WTC11 (cell line): Measurements from ENCODE around the gene IKBKE. TPM values are rescaled to one million over a fixed set of nuclear protein-coding genes. Genes with fewer than 3 reads are reported as not detected.

ENCODE experiments used
- ATAC-seq: fragments of 200-7000 bp; cut with Tn5 transposase; 2 replicates; pipeline ENCODE4 v1.10.0; 2021; ENCODE audit warnings: mild to moderate bottlenecking, moderate library complexity
- CTCF ChIA-PET: fragments of 300-600 bp; sonication (Branson Sonifier 250); formaldehyde crosslinking; loops from one replicate; lab custom pipeline; 2021; ENCODE audit warnings: antibody characterized with exemption; lab: Charles Lee
- POLR2A ChIA-PET: fragments of 350-600 bp; sonication (Branson Sonifier 250); formaldehyde crosslinking; loops from one replicate; lab custom pipeline; 2021; ENCODE audit warnings: antibody characterized with exemption; lab: Charles Lee
- DNase-seq: peaks from one replicate; pipeline ENCODE4 v3.0.0; 2021; ENCODE audit warnings: low spot score
- H3K27ac Mint-ChIP-seq: 2 replicates; pipeline ENCODE4 v1.8.0; 2021; ENCODE audit warnings: mixed read lengths
- H3K27me3 Mint-ChIP-seq: 2 replicates; pipeline ENCODE4 v1.8.0; 2021; ENCODE audit warnings: low read depth, mild to moderate bottlenecking, moderate library complexity, mixed read lengths
- H3K36me3 Mint-ChIP-seq: 2 replicates; pipeline ENCODE4 v1.8.0; 2021; ENCODE audit warnings: mixed read lengths
- H3K4me1 Mint-ChIP-seq: 2 replicates; pipeline ENCODE4 v1.8.0; 2022; ENCODE audit warnings: mixed read lengths
- H3K4me3 Mint-ChIP-seq: 2 replicates; pipeline ENCODE4 v1.8.0; 2021; ENCODE audit warnings: mild to moderate bottlenecking, moderate library complexity, mixed read lengths
- H3K9me3 Mint-ChIP-seq: 2 replicates; pipeline ENCODE4 v1.8.0; 2021; ENCODE audit warnings: mixed read lengths
- CREB1 ChIP-seq: sonication (generic); formaldehyde crosslinking; IDR thresholded peaks from 2 replicates; pipeline ENCODE4 v1.8.0; 2023; ENCODE audit warnings: mild to moderate bottlenecking, missing genetic modification reagents
- EMX1 ChIP-seq: fragments of 250-450 bp; sonication (Bioruptor Pico); IDR thresholded peaks from 2 replicates; pipeline ENCODE4 v1.8.0; 2021; ENCODE audit warnings: mild to moderate bottlenecking
- ERG ChIP-seq: fragments of 250-450 bp; sonication (Bioruptor Pico); IDR thresholded peaks from 2 replicates; pipeline ENCODE4 v1.8.0; 2021; ENCODE audit warnings: mild to moderate bottlenecking
- ETV6 ChIP-seq: sonication (generic); formaldehyde crosslinking; IDR thresholded peaks from 2 replicates; pipeline ENCODE4 v1.8.1; 2022; ENCODE audit warnings: mild to moderate bottlenecking, missing genetic modification reagents
- GRHL2 ChIP-seq: fragments of 250-450 bp; sonication (Bioruptor Pico); IDR thresholded peaks from 2 replicates; pipeline ENCODE4 v1.8.0; 2022; ENCODE audit warnings: mild to moderate bottlenecking, moderate library complexity; ENCODE audit not compliant: insufficient replicate concordance, severe bottlenecking
- JAZF1 ChIP-seq: fragments of 250-450 bp; sonication (Bioruptor Pico); IDR thresholded peaks from 2 replicates; pipeline ENCODE4 v1.9.0; 2021; ENCODE audit warnings: moderate library complexity, mild to moderate bottlenecking, inconsistent platforms
- MLX ChIP-seq: sonication (generic); formaldehyde crosslinking; IDR thresholded peaks from 2 replicates; pipeline ENCODE4 v1.8.1; 2023; ENCODE audit warnings: mild to moderate bottlenecking, missing genetic modification reagents, moderate library complexity
- MXD4 ChIP-seq: fragments of 250-450 bp; sonication (Bioruptor Pico); IDR thresholded peaks from 2 replicates; pipeline ENCODE4 v1.8.0; 2021; ENCODE audit warnings: mild to moderate bottlenecking, moderate library complexity, borderline replicate concordance
- SMAD4 ChIP-seq: sonication (generic); formaldehyde crosslinking; IDR thresholded peaks from 2 replicates; pipeline ENCODE4 v1.8.0; 2022; ENCODE audit warnings: mild to moderate bottlenecking, missing genetic modification reagents
- STAT6 ChIP-seq: sonication (generic); formaldehyde crosslinking; conservative IDR thresholded peaks from 2 replicates; pipeline ENCODE4 v1.8.1; 2023; ENCODE audit warnings: mild to moderate bottlenecking, low read depth, missing genetic modification reagents, moderate library complexity
- TEAD4 ChIP-seq: sonication (generic); formaldehyde crosslinking; IDR thresholded peaks from 2 replicates; pipeline ENCODE4 v1.8.0; 2022; ENCODE audit warnings: mild to moderate bottlenecking, missing genetic modification reagents
- USF2 ChIP-seq: sonication (generic); formaldehyde crosslinking; IDR thresholded peaks from 2 replicates; pipeline ENCODE4 v1.8.1; 2023; ENCODE audit warnings: mild to moderate bottlenecking, missing genetic modification reagents, moderate library complexity
- ZNF219 ChIP-seq: sonication (generic); formaldehyde crosslinking; IDR thresholded peaks from 2 replicates; pipeline ENCODE4 v1.8.0; 2023; ENCODE audit warnings: missing genetic modification reagents, mild to moderate bottlenecking, borderline replicate concordance
- ZNF232 ChIP-seq: sonication (generic); formaldehyde crosslinking; IDR thresholded peaks from 2 replicates; pipeline ENCODE4 v1.8.0; 2022; ENCODE audit warnings: mild to moderate bottlenecking, missing genetic modification reagents
- ZNF281 ChIP-seq: sonication (generic); formaldehyde crosslinking; IDR thresholded peaks from 2 replicates; pipeline ENCODE4 v1.8.0; 2023; ENCODE audit warnings: mild to moderate bottlenecking, missing genetic modification reagents
- ZNF396 ChIP-seq: fragments of 250-450 bp; sonication (Bioruptor Pico); IDR thresholded peaks from 2 replicates; pipeline ENCODE4 v1.8.0; 2021; ENCODE audit warnings: mild to moderate bottlenecking, moderate library complexity, borderline replicate concordance
- ZNF416 ChIP-seq: fragments of 250-450 bp; sonication (Bioruptor Pico); IDR thresholded peaks from 2 replicates; pipeline ENCODE4 v1.9.0; 2021; ENCODE audit warnings: mild to moderate bottlenecking, inconsistent platforms
- ZNF671 ChIP-seq: fragments of 250-450 bp; sonication (Bioruptor Pico); IDR thresholded peaks from 2 replicates; pipeline ENCODE4 v1.8.0; 2021; ENCODE audit warnings: mild to moderate bottlenecking
- total RNA-seq: library from RNA; stranded (reverse); gene quantifications from 3 replicates; pipeline ENCODE4 v1.2.3, GENCODE V29; 2021
- TF ChIP-seq, protein P1 (sequence below): fragments of 250-450 bp; sonication (Bioruptor Pico); IDR thresholded peaks from 2 replicates; pipeline ENCODE4 v1.9.0; 2021; ENCODE audit warnings: moderate library complexity, mild to moderate bottlenecking, inconsistent platforms, borderline replicate concordance

IKBKE gene
- total RNA-seq, 1 experiment from 2014 or later, result 8.1 TPM

- ChIA-PET POLR2A (no interaction called here), CTCF (interaction anchor here (0.6 to 5.1 kb wide), 4 partner anchors 12 to 93 kb away, joined by 3 to 126 read pairs (median 6); no protein-coding TSS in a partner anchor)
- TF ChIP-seq, protein P1, sequence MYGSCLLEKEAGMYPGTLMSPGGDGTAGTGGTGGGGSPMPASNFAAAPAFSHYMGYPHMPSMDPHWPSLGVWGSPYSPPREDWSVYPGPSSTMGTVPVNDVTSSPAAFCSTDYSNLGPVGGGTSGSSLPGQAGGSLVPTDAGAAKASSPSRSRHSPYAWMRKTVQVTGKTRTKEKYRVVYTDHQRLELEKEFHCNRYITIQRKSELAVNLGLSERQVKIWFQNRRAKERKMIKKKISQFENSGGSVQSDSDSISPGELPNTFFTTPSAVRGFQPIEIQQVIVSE (CRISPR knock-in tag), result no peak
- TF ChIP-seq ZNF416 (no peak), MXD4 (CRISPR knock-in tag) (no peak), CREB1 (CRISPR knock-in tag) (no peak), EMX1 (CRISPR knock-in tag) (no peak), USF2 (CRISPR knock-in tag) (no peak), ERG (CRISPR knock-in tag) (no peak), GRHL2 (CRISPR knock-in tag) (no peak), ZNF219 (CRISPR knock-in tag) (no peak), ZNF671 (CRISPR knock-in tag) (no peak), ZNF281 (CRISPR knock-in tag) (no peak)
- DNase-seq, result no peak
- Mint-ChIP-seq H3K4me1 (no peaks in the 10 kb centered on the region), H3K9me3 (no peaks in the 10 kb centered on the region), H3K36me3 (no peaks in the 10 kb centered on the region), H3K27ac (no peak overlapping the region), H3K27me3 (no peaks in the 10 kb centered on the region), H3K4me3 (no peak overlapping the region)
- no peak for ATAC-seq
Measured at GRCh38 chr1:206492589-206492988, 22.3 kb downstream of the IKBKE start.

DNA sequence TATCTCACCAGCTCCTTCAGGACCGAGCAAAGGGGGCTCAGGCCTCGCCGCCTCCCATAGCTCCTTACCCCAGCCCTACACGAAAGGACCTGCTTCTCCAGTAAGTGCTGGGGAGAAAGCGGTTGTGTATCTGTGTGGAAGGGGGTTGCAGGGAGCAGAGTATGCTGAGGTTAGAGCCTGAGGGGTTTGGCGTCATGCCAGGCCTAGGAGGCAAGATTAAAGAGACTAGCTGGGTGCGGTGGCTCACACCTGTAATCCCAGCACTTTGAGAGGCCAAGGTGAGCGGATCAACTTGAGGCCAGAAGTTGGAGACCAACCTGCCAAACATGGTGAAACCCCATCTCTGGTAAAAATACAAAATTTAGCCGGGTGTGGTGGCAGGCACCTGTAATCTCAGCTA is 23.0 kb downstream of the IKBKE start:
- CTCF ChIA-PET, result interaction anchor here (0.6 to 5.1 kb wide), 5 partner anchors 11 to 93 kb away, joined by 3 to 126 read pairs (median 6); no protein-coding TSS in a partner anchor
- no peak for ATAC-seq
- H3K27ac Mint-ChIP-seq, result no peak overlapping the region
- POLR2A ChIA-PET, result no interaction called here
- no peak for TF ChIP-seq ZNF396 (CRISPR knock-in tag)
- no peak for TF ChIP-seq TEAD4 (CRISPR knock-in tag)
- TF ChIP-seq ETV6 (CRISPR knock-in tag), result no peak
- no peak for TF ChIP-seq JAZF1 (CRISPR knock-in tag)
- no peak for TF ChIP-seq SMAD4 (CRISPR knock-in tag)
- no peak for TF ChIP-seq STAT6 (CRISPR knock-in tag)
- TF ChIP-seq MLX (CRISPR knock-in tag), result no peak
- no peak for TF ChIP-seq ZNF232 (CRISPR knock-in tag)
- no peaks in the 10 kb centered on the region for H3K36me3 Mint-ChIP-seq
- H3K4me3 Mint-ChIP-seq, result no peak overlapping the region
- no peaks in the 10 kb centered on the region for H3K27me3 Mint-ChIP-seq
- H3K4me1 Mint-ChIP-seq, result peaks cover under 1% of the 10 kb centered on the region; the same call in 1 of the 2 replicates
- DNase-seq, result no peak
- H3K9me3 Mint-ChIP-seq, result no peaks in the 10 kb centered on the region
